Lower leg skin (tissue), 4 donors: ENCODE measurements around the gene PEX16. TPM values are rescaled to one million over a fixed set of nuclear protein-coding genes. Genes with fewer than 3 reads are reported as not detected.

Experiments used
- DNase-seq, 2 donors: peaks; one replicate each; pipeline ENCODE4 v3.0.0-alpha.2; 2019; ENCODE audit warnings: low spot score in 2 of 2
- H3K4me3 ChIP-seq: fragments of 200-600 bp; sonication (generic); 2 replicates; pipeline ENCODE4 v1.5.1; 2017; ENCODE audit warnings: mild to moderate bottlenecking, low read depth; ENCODE audit not compliant: poor library complexity, severe bottlenecking
- POLR2A ChIP-seq, 2 donors: fragments of 450-650 bp; IDR thresholded peaks; one replicate each; pipeline ENCODE4 v1.6.1; 2016 to 2017; ENCODE audit warnings: antibody characterized with exemption in 2 of 2, mild to moderate bottlenecking in 1 of 2, moderate library complexity in 1 of 2
- WGBS, 2 donors: methylation state at CpG; one replicate each; pipeline ENCODE4 v1.1.5; 2018; 5-methylcytosine and 5-hydroxymethylcytosine counted together
- intact Hi-C: fragments of 100-400 bp; cut with DNase I; formaldehyde crosslinking; loops from one replicate; pipeline ENCODE4 v1.15.0; 2023; ENCODE audit warnings: low total_unique reads
- total RNA-seq, 4 donors: library from RNA; depleted of rRNA; stranded (reverse); fragments of >200 nt; gene quantifications; one replicate each; pipeline ENCODE4 v1.1.0, GENCODE V29; 2016
- TF ChIP-seq, protein P1 (sequence below), 3 donors: fragments of 450-650 bp; IDR thresholded peaks; one replicate each; pipeline ENCODE4 v1.5.1; 2016; ENCODE audit warnings: antibody characterized with exemption in 3 of 3, mild to moderate bottlenecking in 3 of 3, moderate library complexity in 2 of 3

Gene PEX16
- total RNA-seq, 4 donors from 2014 or later: 36.7 to 52.8 (median 41.2) TPM

GRCh38 chr11:45913514-45913913 lies 4.2 kb downstream of the PEX16 start:
- intact Hi-C loops: no loop called here
- WGBS, 2 donors: 94% methylated on average over 19 of the region's 19 CpGs
- TF ChIP-seq, protein P1, sequence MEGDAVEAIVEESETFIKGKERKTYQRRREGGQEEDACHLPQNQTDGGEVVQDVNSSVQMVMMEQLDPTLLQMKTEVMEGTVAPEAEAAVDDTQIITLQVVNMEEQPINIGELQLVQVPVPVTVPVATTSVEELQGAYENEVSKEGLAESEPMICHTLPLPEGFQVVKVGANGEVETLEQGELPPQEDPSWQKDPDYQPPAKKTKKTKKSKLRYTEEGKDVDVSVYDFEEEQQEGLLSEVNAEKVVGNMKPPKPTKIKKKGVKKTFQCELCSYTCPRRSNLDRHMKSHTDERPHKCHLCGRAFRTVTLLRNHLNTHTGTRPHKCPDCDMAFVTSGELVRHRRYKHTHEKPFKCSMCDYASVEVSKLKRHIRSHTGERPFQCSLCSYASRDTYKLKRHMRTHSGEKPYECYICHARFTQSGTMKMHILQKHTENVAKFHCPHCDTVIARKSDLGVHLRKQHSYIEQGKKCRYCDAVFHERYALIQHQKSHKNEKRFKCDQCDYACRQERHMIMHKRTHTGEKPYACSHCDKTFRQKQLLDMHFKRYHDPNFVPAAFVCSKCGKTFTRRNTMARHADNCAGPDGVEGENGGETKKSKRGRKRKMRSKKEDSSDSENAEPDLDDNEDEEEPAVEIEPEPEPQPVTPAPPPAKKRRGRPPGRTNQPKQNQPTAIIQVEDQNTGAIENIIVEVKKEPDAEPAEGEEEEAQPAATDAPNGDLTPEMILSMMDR (IDR thresholded peaks at IDR 0.05): no peak
- no peak for TF ChIP-seq POLR2A (IDR thresholded peaks at IDR 0.05)
- H3K4me3 ChIP-seq: no peak overlapping the region
- DNase-seq: no peak

GRCh38 chr11:45910623-45911022 lies 7.1 kb downstream of the PEX16 start:
- intact Hi-C loops: no loop called here
- no peak overlapping the region for H3K4me3 ChIP-seq
- WGBS, 2 donors: 81 to 83% methylated on average over 9 of the region's 9 CpGs
- no peak for DNase-seq
- TF ChIP-seq POLR2A (IDR thresholded peaks at IDR 0.05): no peak
- TF ChIP-seq, protein P1 (IDR thresholded peaks at IDR 0.05): no peak

DNA sequence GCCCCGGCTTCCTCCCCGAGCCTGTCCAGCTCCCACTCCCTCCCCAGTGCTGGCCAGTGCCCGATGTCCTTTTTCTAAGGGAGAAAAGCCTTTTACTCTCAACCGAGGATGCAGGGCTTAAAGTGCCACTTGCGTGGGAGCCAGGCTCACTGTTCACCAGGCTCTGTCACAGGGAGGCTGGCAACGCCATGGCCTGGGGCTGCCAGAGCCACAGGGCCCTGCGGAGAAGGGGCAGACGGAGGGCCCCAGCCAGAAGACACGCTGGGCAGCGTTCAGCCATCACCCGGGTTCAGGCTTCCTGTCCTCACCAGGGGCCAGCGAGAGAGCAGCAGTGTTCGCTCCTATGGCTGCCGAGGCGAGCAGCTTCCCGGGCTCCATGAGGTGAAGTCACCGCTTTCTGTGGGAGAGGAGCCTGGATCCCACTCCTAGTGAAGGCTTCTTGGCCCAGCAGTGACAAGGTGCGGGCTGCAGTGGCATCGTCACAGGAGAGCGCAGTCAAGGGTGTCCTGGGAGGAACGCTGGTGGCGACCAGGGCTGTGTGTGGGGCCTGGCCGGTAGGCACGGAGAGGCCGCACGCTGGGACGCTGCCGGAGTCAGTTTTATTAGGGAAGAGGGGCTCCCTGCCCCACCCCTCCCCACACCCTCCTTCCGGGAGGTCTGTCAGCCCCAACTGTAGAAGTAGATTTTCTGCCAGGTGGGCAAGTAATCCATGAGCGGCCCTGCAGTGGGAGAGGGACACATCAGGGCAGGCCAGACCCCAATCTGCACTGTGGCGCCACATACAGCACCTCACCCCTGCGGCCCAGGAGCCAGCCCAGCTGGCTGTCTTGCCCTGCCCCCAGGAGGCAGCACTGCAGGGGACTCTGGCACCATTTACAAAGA lies 7.8 kb downstream of the PEX16 start:
- TF ChIP-seq POLR2A (IDR thresholded peaks at IDR 0.05): no peak
- TF ChIP-seq, protein P1 (IDR thresholded peaks at IDR 0.05): no peak
- no peak for DNase-seq
- intact Hi-C loops: no loop called here
- no peak overlapping the region for H3K4me3 ChIP-seq
- 88 to 89% methylated on average over 29 to 32 of the region's 32 CpGs for WGBS, 2 donors

GRCh38 chr11:45907911-45908370 lies 9.7 kb downstream of the PEX16 start:
- intact Hi-C loops: no loop called here
- no peak for DNase-seq
- 50 to 60% methylated on average over 2 to 5 of the region's 8 CpGs for WGBS, 2 donors
- no peak overlapping the region for H3K4me3 ChIP-seq
- TF ChIP-seq, protein P1 (IDR thresholded peaks at IDR 0.05): no peak
- TF ChIP-seq POLR2A (IDR thresholded peaks at IDR 0.05): no peak

- DNase-seq: no peak
- H3K4me3 ChIP-seq: no peak within 1 kb of the TSS
- TF ChIP-seq, protein P1 (IDR thresholded peaks at IDR 0.05): no peak
- TF ChIP-seq POLR2A (IDR thresholded peaks at IDR 0.05): no peak
- intact Hi-C loops: no loop called here
- 52 to 70% methylated on average over 16 to 18 of the region's 18 CpGs for WGBS, 2 donors
These were observed 10.6 kb downstream of the PEX16 start, which contains the start of gene FREY1 for GRCh38 chr11:45906965-45907611. Gene FREY1, minus strand, starts transcription at chr11:45907271. Its CDS starts 26 bp downstream, at chr11:45907245.
